HepG2 (cell line): ENCODE data around the gene TOB1. TPM values are rescaled to one million over a fixed set of nuclear protein-coding genes. Genes with fewer than 3 reads are reported as not detected.

ENCODE experiments used
- ARHGAP35 ChIP-seq: sonication (generic); formaldehyde crosslinking; IDR thresholded peaks from 2 replicates; pipeline ENCODE4 v1.9.0; 2022; ENCODE audit warnings: mild to moderate bottlenecking, inconsistent platforms, moderate library complexity, missing genetic modification reagents, borderline replicate concordance
- FOSL1 ChIP-seq: sonication (generic); formaldehyde crosslinking; IDR thresholded peaks from 2 replicates; pipeline ENCODE4 v1.9.0; 2021; ENCODE audit warnings: missing genetic modification reagents, borderline replicate concordance
- GMEB2 ChIP-seq: IDR thresholded peaks from 2 replicates; pipeline ENCODE4 v1.6.1; 2016; ENCODE audit warnings: missing biosample characterization, missing genetic modification reagents, low read depth
- RFXAP ChIP-seq: sonication (generic); formaldehyde crosslinking; IDR thresholded peaks from 2 replicates; pipeline ENCODE4 v1.4.0; 2020; ENCODE audit warnings: missing genetic modification reagents, borderline replicate concordance
- RNF219 ChIP-seq: sonication (generic); formaldehyde crosslinking; IDR thresholded peaks from 2 replicates; pipeline ENCODE4 v1.5.0; 2020; ENCODE audit warnings: mild to moderate bottlenecking, missing genetic modification reagents
- SP1 ChIP-seq, 2 experiments: fragments of 450-650 bp in 1 of 2; sonication (generic) in 1 of 2; formaldehyde crosslinking in 1 of 2; IDR thresholded peaks; 2 replicates each; pipeline versions ENCODE4 v1.4.0 to v1.6.1; 2016 to 2020; ENCODE audit warnings: missing genetic modification reagents in 1 of 2
- THAP11 ChIP-seq: IDR thresholded peaks from 2 replicates; pipeline ENCODE4 v1.6.1; 2016; ENCODE audit warnings: missing biosample characterization, missing genetic modification reagents
- TP53 ChIP-seq: sonication (generic); formaldehyde crosslinking; conservative IDR thresholded peaks from 2 replicates; pipeline ENCODE4 v1.4.0; 2020; ENCODE audit warnings: missing genetic modification reagents
- ZFP82 ChIP-seq: sonication (generic); formaldehyde crosslinking; IDR thresholded peaks from 2 replicates; pipeline ENCODE4 v1.5.1; 2020; ENCODE audit warnings: mild to moderate bottlenecking, missing genetic modification reagents, borderline replicate concordance
- ZNF10 ChIP-seq: sonication (generic); formaldehyde crosslinking; IDR thresholded peaks from 2 replicates; pipeline ENCODE4 v1.4.0; 2020; ENCODE audit warnings: mild to moderate bottlenecking, low read depth, missing genetic modification reagents, borderline replicate concordance
- ZNF235 ChIP-seq: sonication (generic); formaldehyde crosslinking; IDR thresholded peaks from 2 replicates; pipeline ENCODE4 v1.8.1; 2023; ENCODE audit warnings: mild to moderate bottlenecking, missing genetic modification reagents, borderline replicate concordance
- ZNF350 ChIP-seq: sonication (generic); formaldehyde crosslinking; IDR thresholded peaks from 2 replicates; pipeline ENCODE4 v1.4.0; 2020; ENCODE audit warnings: mild to moderate bottlenecking, low read depth, missing genetic modification reagents, borderline replicate concordance
- ZNF407 ChIP-seq: sonication (generic); formaldehyde crosslinking; IDR thresholded peaks from one replicate; pipeline ENCODE4 v1.5.1; 2020; ENCODE audit warnings: mild to moderate bottlenecking, missing genetic modification reagents; ENCODE audit errors: not compliant biosample characterization
- ZNF644 ChIP-seq: IDR thresholded peaks from 2 replicates; pipeline ENCODE4 v1.6.1; 2016; ENCODE audit warnings: low read depth
- polyA plus RNA-seq, 8 experiments: library from polyadenylated mRNA; depleted of rRNA in 3 of 8; stranded (reverse) in 7 of 8; unstranded in 1 of 8; fragments of >200 nt; fragmentation: Illumina TruSeq in 4 of 8; extraction: Trizol in 4 of 8; gene quantifications; 2 replicates each; pipeline versions ENCODE4 v1.2.1 to v1.2.3, GENCODE V29; 2011 to 2016; ENCODE audit warnings: low read depth in 4 of 8, missing spikeins in 1 of 8, mixed read lengths in 1 of 8; ENCODE audit not compliant: insufficient read depth in 1 of 8
- total RNA-seq, 5 experiments: library from RNA; depleted of rRNA; stranded (reverse); fragments of >200 nt; fragmentation: Illumina TruSeq; extraction: Trizol; gene quantifications; 2 replicates each; pipeline ENCODE4 v1.2.3, GENCODE V29; 2016; ENCODE audit warnings: low read depth in 1 of 5

The TOB1 gene
- total and polyA plus RNA-seq, 2 of the 13 experiments (the other 11 are each of a cell fraction or from before 2014, with no cell fraction given): 21.9 to 57.7 TPM

- TF ChIP-seq ZNF407: peak; percentile 83
- 0 out of 2 replicates have a peak, but pooled peaks have one; percentile 73 for TF ChIP-seq ZNF644 (CRISPR knock-in tag)
- 0 out of 2 replicates have a peak, but pooled peaks have one; percentile 68 for TF ChIP-seq ZNF235 (CRISPR knock-in tag)
- no peak for TF ChIP-seq ZFP82 (CRISPR knock-in tag)
- TF ChIP-seq SP1 (IDR thresholded peaks at IDR 0.05): no peak
- peak; percentile 77; the same call in 1 of the 2 replicates for TF ChIP-seq SP1 (CRISPR knock-in tag; IDR thresholded peaks at IDR 0.05)
- no peak for TF ChIP-seq ZNF10 (CRISPR knock-in tag)
- peak; percentile 63 for TF ChIP-seq RFXAP (CRISPR knock-in tag)
- no peak for TF ChIP-seq ARHGAP35
- TF ChIP-seq FOSL1 (CRISPR knock-in tag): no peak
- no peak for TF ChIP-seq ZNF350 (CRISPR knock-in tag)
- no peak for TF ChIP-seq TP53 (CRISPR knock-in tag)
- peak; percentile 64 for TF ChIP-seq THAP11 (CRISPR knock-in tag)
- TF ChIP-seq RNF219 (CRISPR knock-in tag): 0 out of 2 replicates have a peak, but pooled peaks have one; percentile 48
- TF ChIP-seq GMEB2 (CRISPR knock-in tag): no peak
Measured at GRCh38 chr17:50908860-50909764, 43.0 kb upstream of the TOB1 start (continued).
